KOPT-K1 (cell line): ENCODE results near the gene MOXD1.
"Not testable (repeated sequence)": the region's sequence is repeated elsewhere in the genome, so short reads cannot be mapped to it uniquely, and the experiment has no call there.

Source experiments
- H3K27ac ChIP-seq: fragments of 200-600 bp; sonication (generic); 2 replicates; pipeline ENCODE4 v1.5.1; 2016; ENCODE audit warnings: antibody characterized with exemption, mild to moderate bottlenecking, low read depth, low read length; ENCODE audit not compliant: poor library complexity, severe bottlenecking
- H3K36me3 ChIP-seq: fragments of 200-600 bp; sonication (generic); 2 replicates; pipeline ENCODE4 v1.5.1; 2017; ENCODE audit warnings: antibody characterized with exemption, mild to moderate bottlenecking, low read length, moderate library complexity; ENCODE audit not compliant: insufficient read depth
- H3K9me3 ChIP-seq: fragments of 200-600 bp; sonication (generic); 2 replicates; pipeline ENCODE4 v1.5.1; 2017; ENCODE audit warnings: antibody characterized with exemption, low read length, mild to moderate bottlenecking; ENCODE audit not compliant: insufficient read depth, poor library complexity, severe bottlenecking

MOXD1 gene

GRCh38 chr6:132382630-132383175, 18.6 kb downstream of the MOXD1 start:
- no peaks in the 10 kb centered on the region for H3K36me3 ChIP-seq

DNA sequence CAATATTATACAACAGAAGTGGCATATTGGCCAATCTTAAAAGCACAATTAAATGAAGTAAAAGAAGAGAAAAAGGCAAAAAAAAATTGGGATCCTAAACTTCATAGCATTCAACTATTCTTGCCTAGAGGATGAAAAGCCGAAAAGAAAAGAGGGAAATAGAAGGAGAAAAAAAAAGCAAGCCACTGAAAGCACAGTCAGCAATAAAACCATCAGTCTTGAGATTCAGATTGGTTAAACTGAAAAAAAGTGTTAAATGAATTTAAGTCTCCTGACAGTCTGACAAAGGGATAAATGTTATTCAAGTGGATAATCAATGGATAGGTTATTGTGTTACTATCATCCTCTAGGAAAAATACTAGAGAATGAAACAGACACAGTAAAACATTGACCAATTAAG, 19.9 kb downstream of the MOXD1 start:
- Histone ChIP-seq H3K36me3 (no peaks in the 10 kb centered on the region), H3K9me3 (no peaks in the 10 kb centered on the region), H3K27ac (no peak overlapping the region)

More at GRCh38 chr6:132382630-132383175, 18.6 kb downstream of the MOXD1 start:
- Histone ChIP-seq H3K9me3 (no peaks in the 10 kb centered on the region), H3K27ac (no peak overlapping the region)

GRCh38 chr6:132380358-132381029, 20.8 kb downstream of the MOXD1 start:
- H3K9me3 ChIP-seq = no peaks in the 10 kb centered on the region
- no peaks in the 10 kb centered on the region for H3K36me3 ChIP-seq
- no peak overlapping the region for H3K27ac ChIP-seq

DNA sequence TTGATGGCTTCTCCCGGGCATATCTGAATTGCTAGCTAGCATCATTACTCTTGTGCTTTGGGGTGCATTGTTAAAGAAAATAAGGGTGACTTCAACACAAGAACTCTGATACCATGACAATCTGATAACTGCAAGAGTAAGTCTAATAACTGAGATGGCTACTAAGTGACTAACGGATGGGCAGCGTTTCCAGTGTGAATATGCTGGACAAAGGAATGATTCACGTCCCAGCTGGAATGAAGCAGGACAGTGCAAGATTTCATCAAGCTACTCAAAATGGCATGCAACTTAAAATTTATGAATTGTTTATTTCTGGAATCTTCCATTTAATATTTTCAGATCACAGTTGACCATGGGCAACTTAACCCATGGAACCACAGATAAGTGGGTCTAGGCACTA, 31.7 kb downstream of the MOXD1 start:
- Histone ChIP-seq H3K27ac (no peak overlapping the region), H3K9me3 (no peaks in the 10 kb centered on the region), H3K36me3 (no peaks in the 10 kb centered on the region)

GRCh38 chr6:132368916-132369481, 32.3 kb downstream of the MOXD1 start:
- Histone ChIP-seq H3K27ac (no peak overlapping the region), H3K9me3 (no peaks in the 10 kb centered on the region), H3K36me3 (no peaks in the 10 kb centered on the region)

DNA sequence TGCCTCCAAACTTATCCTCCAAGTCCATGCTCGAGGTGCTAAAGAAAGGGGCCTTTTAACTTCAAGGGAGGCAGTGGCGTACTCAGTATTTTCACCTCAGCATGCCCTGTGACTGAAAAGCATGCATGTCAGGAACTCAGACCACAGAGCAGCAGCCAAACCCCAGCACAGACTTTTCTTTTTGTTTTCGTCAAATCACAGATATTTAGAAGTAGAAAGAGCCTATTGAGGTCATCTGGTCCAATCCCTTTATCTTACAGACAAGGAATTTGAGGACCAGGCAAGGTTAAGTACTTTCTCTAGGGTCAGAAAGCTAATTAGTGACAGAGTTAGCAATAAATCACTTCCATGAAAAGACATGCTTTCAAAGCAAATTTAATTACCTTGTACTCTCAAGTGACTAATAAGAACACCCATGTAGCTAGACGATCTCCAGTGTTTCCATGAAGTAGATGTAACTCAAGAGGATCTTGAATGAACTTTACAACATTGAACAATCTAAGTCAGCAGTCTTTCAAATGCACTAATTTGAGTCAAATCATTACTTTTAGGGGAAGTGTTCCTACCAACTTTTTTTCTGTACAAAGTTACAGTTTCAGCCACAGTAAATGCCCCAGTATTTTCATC, 35.9 kb downstream of the MOXD1 start:
- Histone ChIP-seq H3K27ac (no peak overlapping the region), H3K36me3 (no peaks in the 10 kb centered on the region), H3K9me3 (no peaks in the 10 kb centered on the region)

GRCh38 chr6:132364306-132365074, 36.8 kb downstream of the MOXD1 start:
- no peaks in the 10 kb centered on the region for H3K9me3 ChIP-seq
- H3K27ac ChIP-seq = no peak overlapping the region
- H3K36me3 ChIP-seq = no peaks in the 10 kb centered on the region

DNA sequence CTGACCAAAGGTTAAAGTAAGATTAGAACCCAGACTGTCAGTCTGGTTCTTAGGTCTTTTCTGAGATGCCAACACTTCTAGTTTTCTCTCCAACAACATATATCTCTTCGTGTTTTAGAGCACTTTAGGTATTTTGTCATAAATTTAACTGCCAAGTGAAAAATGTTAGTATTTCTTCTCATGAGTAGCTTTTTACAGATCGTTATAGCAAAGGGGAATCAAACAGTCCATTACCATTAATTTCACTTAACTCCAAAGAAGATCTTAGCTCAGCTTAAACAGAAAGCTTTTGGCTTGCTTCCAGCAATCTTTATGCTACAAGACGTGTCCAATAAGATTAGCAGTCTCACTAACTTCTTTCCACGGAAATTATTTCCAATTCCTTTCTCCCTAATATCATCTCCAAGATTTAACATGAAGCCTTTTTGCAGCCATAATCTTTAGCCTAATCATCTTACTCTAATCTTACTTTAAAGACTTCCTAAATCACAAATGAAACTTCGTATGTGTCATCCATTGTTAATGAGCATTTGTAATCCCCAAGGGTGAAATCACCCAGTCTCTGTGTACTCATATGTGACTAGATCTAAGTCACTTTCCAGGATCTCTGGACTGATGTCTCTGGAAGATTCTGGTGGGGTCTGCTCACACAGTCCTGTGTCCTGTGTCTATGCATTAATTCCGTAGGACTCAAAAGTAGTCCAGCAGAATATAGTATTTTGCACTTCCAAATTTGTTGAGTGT, 38.7 kb downstream of the MOXD1 start:
- no peaks in the 10 kb centered on the region for H3K36me3 ChIP-seq
- H3K9me3 ChIP-seq = no peaks in the 10 kb centered on the region
- no peak overlapping the region for H3K27ac ChIP-seq

DNA sequence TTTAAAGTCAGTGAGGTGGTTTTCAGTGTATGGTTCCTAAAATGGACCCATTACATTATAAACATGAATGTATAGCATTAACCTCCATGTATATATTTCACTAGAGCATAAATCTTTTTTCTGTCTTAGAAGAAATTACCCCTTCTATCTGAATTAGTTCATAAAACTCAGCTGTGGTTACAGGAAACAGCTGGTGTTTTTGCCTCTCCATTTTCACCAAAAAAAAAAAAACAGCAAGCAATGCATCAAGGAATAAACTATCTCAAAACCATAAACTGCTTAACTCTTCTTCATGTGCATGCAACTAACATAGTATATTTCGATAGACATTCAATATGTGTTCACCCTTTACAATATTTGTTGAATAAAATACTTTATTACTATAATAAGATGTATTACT, 40.2 kb downstream of the MOXD1 start:
- no peaks in the 10 kb centered on the region for H3K9me3 ChIP-seq
- no peaks in the 10 kb centered on the region for H3K36me3 ChIP-seq
- no peak overlapping the region for H3K27ac ChIP-seq

- H3K36me3 ChIP-seq = no peaks in the 10 kb centered on the region
- H3K27ac ChIP-seq = no peak overlapping the region
- no peaks in the 10 kb centered on the region for H3K9me3 ChIP-seq
Measured at GRCh38 chr6:132359886-132360285, 41.4 kb downstream of the MOXD1 start.

DNA sequence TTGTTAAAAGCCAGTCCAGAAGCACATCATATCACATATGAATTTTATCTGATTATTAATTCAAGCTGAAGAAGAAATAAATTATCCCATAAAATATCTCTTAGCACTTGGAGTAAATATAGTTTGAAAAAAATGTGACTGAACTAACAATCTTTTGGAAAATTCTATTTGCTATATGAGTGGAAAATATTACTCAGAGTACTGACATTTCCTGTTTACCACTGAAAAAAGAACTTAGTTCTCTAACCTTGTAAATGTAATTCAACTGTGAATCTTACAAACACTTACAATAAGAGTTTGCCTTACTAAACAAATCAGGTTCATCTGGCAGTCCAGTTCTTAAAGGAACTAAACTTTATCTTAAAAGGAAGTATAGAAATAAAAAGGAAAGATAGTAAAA, 44.2 kb downstream of the MOXD1 start:
- H3K27ac ChIP-seq = no peak overlapping the region
- no peaks in the 10 kb centered on the region for H3K9me3 ChIP-seq
- no peaks in the 10 kb centered on the region for H3K36me3 ChIP-seq

- no peaks in the 10 kb centered on the region for H3K36me3 ChIP-seq
- no peaks in the 10 kb centered on the region for H3K9me3 ChIP-seq
- H3K27ac ChIP-seq = no peak overlapping the region
Measured at GRCh38 chr6:132354517-132355167, 46.6 kb downstream of the MOXD1 start.

DNA sequence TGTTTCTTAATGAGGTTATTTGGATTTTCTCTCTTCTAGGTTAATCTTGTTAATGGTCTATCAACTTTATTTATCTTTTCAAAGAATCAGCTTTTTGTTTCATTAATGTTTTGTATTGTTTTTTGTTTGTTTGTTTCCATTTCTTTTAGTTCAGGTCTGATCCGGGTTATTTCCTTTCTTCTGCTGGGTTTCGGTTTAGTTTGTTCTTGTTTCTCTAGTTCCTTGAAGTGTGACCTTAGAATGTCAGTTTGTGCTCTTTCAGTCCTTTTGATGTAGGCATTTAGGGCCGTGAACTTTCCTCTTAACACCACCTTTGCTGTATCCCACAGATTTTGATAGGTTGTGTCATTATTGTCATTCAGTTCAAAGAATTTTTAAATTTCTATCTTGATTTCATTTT, 49.3 kb downstream of the MOXD1 start:
- not testable (repeated sequence) for H3K27ac ChIP-seq, H3K9me3 ChIP-seq, H3K36me3 ChIP-seq

- Histone ChIP-seq H3K9me3 (peaks cover 9% of the 10 kb centered on the region), H3K27ac (no peak overlapping the region), H3K36me3 (no peaks in the 10 kb centered on the region)
Measured at GRCh38 chr6:132348231-132348630, 53.0 kb downstream of the MOXD1 start.
